Measurements from ENCODE around the gene KCNA5. TPM values are rescaled to one million over a fixed set of nuclear protein-coding genes. Genes with fewer than 3 reads are reported as not detected.

Gene KCNA5
- polyA plus RNA-seq, 12 donors = 2.1 to 3.6 (median 3.1) TPM; not detected in 2

DNA sequence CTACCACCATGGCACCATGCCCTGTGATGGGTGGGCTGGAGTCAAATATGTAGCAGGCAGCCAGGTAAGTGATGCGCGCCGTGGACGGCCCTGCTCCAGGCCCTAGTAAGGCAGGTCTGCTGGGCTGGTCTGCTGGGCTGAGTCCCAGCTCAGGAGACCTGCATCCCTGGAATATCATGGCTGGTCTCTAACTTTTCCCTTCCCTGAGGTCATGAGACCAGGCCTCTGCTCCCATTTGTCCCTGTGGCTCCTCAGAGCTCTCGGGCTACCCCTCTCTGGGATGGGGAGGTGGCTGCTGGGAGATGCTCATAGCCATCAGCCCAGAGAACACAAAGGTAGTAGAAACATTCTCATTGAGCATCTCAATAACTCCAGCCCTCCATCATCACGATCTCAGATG, 19.8 kb upstream of the KCNA5 start:
- DNase-seq = no peak

DNA sequence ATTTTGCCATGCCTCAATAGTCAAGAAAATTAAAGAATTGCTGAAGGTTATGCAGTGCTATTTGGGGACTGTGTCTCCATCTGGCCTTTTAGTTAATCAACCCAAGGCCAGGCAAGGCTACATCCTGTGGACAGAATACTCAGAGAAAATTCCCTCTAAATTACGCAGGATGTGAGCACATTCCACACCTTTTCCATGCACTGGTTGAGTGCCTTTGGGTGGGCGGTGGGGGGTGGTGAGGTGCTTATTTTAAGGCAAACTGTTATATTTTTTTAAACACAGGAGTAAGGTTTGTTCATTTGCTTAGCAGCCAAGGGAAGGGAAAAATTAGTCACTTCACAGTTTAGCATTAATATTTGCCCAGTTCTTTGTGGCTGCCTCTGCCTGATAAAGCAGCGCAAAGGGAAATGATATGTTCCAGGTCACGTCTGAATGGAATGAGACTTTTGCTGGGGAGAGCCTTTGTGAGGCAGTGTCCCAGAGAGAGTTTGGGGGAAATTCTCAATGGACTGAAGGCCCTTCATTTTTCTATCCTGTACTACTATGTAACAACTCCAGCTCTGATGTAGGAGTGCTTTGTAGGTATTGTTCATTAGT, 17.2 kb upstream of the KCNA5 start:
- no peak for DNase-seq

DNA sequence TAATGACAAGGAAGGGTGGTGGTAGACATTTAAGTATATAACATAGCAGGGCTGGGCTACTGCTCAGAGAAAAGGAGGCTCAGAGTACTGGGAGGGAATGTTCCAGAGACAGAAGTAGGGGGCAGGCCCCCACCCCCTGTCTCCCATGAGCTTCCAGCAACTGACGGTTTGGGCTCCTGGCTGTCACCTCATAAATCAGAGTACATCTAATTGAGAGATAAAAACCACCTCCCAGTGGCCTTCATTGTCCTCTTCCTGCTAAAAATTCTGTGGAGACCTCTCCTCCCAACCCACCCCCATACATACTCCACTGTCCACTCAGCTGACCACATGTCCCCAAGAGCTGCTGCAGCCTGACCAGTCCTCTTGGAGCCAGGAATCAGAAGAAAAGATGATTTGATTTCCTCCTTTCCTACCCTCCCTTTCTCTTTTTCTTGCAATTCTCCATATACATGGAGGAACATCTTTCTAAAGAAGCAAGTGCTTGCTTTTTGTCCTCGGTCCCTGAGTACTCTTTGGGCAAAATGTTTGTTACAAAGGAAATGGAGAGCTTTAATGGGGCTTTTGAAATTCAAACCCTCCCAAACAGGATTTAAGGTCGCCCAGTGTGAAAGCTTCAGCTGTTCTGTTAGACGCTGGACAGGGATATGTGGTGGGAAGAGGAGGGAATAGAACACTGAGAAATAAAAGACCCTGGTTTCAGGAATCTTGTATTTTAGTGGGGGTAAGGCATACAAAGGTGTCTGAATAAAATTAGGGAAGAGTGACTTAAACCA, 16.4 kb upstream of the KCNA5 start:
- no peak for DNase-seq

DNA sequence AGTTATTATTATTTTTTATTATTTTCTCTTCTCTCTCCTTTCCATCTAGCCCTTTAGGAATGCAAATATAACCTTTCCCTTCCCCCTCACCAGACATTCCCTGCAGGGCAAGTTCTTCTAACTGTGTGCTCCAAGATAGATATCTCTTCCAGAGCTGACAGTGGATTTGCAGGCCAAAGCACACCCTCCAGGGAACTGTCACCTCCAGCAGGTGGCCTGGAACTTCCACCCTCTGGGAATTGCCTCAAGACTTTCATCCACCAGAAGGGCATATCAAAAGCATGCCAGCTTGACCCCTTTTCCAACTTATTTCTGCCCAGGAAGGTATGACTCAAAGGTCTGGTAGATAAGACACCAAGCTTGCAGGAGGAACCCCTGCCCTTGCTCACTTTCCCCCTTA, 13.6 kb upstream of the KCNA5 start:
- no peak for DNase-seq

DNA sequence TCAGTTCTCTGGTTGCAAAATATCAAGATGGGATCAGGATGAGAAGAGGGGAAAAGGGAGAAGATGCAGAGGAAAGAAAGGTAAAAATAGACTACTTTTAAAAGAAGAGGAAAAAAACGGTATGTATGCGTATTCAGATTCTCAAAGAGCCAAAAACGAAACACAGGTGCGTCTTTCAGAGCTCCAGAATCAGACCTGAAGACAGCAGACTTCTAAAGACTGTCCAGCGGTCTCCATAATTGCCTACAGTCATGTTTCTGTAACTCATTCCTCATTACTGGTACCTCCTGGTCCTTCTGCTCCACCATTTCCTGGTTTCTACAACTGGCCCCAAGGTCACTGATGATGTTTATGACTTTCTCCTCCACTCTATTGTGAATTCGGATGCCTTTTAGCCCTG, 12.4 kb upstream of the KCNA5 start:
- DNase-seq = no peak

DNA sequence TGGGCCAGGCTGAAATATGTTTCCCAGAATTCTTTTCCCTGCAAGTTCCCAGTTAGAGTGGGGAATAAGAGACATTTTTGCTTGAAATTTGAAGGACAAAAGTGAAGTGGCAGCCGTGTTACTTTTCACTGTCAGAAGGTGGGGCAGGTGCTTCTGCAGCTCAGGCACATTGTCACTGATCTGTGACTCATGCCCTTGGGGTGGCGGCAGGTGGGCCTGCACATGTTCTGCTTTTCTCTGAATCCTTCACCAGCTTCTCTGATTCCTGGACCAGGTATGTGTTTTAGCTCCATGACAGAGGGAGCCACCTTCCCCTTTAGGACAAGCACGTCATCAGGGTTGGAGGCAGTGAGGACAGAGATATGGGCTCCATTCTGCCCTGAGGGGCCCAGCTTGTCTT, 11.7 kb upstream of the KCNA5 start:
- DNase-seq = no peak

DNA sequence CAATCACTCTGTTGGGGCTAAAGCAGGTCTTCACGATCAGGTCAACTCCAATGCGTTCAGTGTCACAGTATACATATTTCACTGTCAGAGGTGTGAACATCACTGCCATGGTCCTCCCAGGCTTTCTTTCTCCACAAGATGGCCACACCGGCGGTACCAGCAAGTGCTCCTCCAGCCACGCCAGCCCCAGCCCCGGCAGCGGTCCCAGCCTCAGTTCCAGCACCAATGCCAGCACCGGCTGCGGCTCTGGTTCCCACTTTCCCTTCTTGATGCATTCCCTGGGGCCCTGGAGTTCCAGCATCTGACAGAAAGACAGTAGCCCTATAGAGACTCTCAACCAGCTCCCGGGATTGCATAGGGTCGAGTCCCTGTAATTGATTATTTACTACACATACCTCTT, 10.9 kb upstream of the KCNA5 start:
- no peak for DNase-seq

DNA sequence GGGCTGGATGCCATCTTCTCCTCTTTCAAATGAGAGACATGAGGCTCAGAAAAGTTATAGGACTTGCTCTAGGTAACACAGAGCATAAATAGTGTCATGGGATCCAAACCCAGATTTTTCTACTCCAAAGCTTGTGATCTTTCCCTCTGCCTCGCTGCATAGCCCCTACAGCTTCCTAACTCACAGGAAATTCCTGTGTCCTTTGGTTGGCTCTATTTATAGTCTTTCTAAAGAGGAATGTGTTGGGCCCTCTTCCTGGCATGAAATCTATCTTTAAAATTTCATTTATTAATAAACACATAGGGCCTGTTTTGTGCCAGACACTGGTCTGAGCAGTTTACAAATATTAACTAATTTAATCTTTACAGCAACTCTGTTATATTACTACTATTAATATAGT, 9.8 kb upstream of the KCNA5 start:
- no peak for DNase-seq

DNA sequence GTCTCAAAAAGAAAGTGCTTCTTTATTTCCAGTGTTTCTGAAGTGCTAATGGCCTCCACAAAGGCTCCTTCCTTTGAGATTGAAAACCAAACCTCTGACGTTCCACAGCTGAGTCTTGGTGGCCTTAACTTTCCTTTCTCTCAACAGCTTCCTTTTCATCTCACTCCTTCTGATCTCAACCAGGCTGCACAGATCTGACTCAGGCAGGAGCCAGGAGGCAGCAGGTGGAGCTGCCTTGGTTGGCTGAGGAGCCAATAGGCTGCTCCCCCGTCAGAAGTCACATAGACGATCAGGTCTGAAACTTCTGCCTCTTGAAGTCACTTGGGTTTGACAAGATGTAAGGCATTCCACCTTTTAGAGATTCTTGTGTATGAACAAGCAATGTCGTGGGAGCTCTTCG, 9.1 kb upstream of the KCNA5 start:
- DNase-seq = no peak

DNA sequence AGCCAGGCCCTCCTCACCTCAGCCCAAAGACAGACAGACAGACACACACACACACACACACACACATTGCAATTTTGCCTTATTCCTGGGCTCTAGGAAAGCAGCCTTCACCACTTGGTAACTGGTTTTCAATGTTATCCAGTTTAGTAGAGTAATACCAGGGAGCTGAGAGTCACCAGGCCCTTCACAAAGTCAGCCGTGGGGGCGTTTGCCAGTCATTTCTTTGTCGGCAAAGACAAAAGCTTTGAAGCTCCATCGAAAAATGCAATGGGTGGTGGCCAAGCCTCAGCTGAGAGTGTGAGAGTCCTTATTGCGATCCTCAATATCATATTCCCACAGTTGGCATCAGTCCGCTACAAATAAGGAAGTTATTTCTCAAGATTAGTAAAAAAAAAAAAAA, 8.1 kb upstream of the KCNA5 start:
- DNase-seq = no peak

DNA sequence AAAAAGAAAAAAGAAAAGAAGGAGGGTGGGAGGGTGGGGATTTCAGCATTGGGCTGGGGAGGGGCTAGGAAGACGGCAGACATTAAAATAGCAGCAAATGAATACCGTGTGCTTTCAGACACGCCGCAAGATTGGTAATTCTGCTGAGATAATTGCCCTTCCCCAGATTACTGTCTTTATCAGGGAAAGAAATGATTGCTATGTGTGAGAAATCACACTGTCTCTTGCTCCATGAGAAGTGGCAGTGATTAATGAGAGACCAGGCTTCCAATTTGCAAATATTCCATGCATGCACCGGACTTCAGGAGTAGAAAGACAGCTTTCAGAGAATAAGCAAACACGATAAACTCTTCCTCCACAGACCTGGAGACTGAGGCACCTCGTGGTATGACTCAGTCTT, 7.6 kb upstream of the KCNA5 start:
- DNase-seq = no peak

DNA sequence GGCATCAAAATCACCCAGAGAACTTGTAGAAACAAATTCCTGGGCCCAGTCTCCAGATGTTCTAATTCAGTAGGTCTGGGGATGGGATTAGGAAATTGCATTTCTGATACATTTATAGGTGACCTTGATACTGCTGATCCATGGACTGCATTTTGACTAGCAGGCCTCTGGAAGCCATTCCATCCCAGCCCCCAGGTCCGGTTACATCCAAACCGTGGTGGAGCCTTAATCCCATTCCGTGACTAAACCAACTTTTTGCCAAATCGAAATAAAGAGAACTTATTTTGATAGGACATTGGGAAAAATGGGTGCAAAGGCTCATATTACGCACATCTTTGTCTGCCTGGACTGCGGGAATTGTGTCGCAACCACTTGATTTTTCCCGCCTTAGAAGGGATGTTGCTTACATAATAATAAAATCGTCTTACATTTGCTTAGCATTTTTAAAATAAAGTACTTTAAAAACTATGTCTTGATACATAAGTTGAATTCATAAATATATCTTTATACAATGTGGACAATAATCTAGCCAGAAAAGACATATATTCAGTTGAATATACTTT, 5.8 kb upstream of the KCNA5 start:
- no peak for DNase-seq

DNA sequence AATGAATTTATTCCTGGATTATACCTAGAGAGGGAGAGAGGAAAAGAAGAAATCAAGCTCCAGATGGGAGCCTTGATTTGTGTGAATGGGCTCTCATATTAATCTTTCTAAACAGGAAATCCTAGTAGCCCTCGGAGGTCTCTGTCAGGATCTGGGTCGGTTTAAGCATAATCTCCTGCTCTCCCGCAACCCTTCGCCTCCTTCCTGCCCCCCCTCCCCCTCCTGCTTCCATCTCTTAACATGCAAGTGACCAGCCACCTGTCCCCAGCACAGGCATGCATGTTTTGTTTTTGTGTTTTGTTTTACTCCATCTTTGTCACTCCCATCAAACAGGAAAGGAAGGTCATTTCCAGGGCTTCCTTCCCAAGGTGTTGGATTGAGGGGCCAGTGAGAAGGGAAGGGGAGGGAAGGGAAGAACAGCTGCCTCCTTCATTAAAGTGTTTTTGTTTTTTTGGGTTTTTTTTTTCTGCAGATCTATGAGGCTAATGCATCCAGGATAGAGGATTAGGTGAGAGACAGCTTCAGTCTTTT, 4.8 kb upstream of the KCNA5 start:
- no peak for DNase-seq

DNA sequence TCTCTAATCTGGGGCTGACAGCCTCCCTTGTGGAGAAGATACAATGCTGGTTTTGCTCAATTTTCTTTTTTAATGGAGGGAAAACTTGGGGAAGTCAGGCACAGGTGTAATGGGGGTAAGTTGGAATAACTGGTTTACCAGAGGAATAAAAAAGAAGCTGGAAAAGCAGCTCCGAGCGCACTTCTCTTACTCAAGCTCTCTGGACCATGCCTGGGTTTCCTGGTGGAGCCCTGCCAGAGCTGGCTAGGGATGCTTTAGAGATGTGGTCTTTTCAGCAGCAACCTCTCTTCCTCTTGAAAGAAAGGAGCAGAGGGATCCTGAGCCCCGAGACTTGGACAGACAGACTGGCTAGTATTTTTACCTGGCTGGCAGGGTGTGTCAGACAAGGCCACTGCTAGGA, 3.9 kb upstream of the KCNA5 start:
- no peak for DNase-seq

DNA sequence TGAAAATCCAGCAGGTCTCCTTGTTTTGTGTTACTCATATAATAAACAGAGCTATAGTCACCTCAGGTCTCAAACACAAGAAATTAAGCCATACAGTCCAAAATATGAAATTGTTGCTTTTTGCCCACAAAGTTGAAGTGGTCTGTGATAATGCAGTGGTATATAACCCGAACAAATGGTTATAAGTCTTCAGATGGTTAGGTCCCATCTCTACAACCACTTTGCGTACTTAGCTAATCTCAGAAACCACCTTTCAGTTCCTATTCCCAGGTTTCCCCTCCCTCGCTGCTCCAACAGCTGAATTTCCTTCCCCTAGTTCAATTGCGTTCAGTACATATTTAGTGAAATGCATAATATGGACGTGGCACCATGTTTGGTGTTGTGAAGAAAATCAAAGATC, 3.3 kb upstream of the KCNA5 start:
- DNase-seq = no peak

DNA sequence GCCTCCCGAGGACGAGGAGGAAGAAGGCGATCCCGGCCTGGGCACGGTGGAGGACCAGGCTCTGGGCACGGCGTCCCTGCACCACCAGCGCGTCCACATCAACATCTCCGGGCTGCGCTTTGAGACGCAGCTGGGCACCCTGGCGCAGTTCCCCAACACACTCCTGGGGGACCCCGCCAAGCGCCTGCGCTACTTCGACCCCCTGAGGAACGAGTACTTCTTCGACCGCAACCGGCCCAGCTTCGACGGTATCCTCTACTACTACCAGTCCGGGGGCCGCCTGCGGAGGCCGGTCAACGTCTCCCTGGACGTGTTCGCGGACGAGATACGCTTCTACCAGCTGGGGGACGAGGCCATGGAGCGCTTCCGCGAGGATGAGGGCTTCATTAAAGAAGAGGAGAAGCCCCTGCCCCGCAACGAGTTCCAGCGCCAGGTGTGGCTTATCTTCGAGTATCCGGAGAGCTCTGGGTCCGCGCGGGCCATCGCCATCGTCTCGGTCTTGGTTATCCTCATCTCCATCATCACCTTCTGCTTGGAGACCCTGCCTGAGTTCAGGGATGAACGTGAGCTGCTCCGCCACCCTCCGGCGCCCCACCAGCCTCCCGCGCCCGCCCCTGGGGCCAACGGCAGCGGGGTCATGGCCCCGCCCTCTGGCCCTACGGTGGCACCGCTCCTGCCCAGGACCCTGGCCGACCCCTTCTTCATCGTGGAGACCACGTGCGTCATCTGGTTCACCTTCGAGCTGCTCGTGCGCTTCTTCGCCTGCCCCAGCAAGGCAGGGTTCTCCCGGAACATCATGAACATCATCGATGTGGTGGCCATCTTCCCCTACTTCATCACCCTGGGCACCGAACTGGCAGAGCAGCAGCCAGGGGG, 979 bp downstream of the KCNA5 start:
- peak; percentile 9 for DNase-seq

DNA sequence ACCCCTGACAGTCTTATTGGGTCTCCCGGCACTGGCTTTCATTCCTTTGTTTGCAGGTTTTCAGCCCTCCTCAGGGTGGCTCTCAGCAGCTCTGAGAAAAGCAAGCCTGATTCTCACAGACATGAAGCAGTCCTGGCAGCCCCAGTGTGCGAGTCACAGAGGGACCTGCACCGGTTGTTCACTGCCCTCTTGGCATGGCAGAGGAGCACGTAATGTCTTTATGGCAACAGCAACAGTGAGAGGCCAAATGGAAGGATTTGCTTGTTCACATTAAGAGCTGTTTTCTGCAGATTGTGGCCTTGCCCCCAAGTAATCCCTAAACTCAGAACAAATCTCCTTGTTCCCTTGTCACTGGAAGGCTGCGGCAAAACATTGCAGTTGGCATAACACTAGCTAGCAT, 3.4 kb downstream of the KCNA5 start:
- DNase-seq = peak; percentile 25

DNA sequence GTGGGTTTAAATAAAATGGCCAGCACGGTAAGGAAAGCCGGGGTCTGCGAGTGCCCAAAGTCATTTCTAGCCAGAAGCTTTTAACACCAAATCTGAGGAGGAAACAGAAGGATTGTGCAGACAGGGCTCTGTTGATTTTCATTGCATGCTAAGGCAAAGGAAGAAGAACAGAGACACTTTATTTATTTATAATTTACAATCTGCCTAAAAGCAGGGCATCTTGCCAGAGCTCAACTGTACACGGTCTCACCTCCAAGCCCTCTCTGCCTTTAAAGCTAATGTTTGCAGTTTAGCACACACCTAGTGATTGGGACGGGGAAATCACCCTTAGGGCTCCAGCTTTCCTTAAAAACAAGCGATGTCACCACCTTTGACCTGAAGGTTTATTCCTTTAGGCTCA, 4.0 kb downstream of the KCNA5 start:
- DNase-seq = no peak

DNA sequence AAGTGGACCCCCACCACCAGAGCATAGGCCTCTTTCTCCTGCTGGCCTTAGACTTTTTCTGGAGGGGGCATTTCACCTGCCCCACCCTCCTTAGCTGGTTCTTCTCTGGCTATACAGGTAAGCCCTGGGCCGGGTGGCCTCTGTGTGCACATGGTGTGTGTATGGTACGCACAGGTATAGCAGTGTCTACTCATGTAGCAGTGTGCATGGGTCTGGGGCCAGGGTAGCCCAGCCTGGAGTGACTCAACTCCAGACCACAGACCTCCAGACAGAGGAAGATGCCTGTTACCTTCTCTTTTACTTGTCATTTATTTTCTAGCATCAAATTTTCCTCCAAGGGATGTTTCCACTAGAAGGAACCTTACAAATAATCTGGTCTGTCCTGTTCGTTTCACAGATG, 6.9 kb downstream of the KCNA5 start:
- no peak for DNase-seq

DNA sequence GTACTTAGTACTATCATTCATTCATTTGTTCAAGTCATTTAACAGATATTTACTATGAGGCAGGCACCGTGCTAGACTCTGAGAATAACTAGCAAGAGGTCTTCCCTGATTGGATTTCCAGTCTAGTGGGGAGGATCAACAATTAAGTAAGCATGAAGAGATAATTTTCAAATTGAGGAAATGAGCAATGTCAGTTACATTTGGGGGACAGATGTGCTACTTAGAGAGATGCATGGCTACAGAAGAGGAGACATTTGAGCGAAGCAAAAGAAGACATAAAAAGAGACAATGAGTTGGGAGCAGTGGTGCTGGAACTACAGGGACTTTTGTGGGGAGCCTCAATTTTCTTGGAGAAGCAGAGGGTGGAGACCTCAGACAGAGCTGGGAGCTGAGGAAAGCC, 7.7 kb downstream of the KCNA5 start:
- no peak for DNase-seq

DNA sequence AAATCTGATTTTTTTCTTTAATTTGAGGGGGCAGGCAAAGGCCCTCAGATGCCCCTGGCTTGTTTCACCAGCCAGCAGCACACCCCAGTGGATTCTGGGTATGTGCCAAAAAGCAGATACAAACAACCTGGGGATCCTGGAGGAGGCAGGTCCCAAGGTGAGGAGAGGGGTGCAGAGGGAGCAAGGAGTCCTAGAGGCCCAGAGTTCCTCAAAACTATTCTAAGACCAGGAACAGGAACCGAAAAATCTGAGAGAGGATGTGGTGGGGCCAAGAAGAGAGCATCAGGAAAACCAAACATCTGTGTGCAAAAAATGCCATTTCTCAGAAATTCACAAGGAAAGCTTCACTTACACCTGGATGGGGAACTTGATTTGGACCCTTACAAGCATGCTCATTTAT, 8.2 kb downstream of the KCNA5 start:
- DNase-seq = peak; percentile 11

DNA sequence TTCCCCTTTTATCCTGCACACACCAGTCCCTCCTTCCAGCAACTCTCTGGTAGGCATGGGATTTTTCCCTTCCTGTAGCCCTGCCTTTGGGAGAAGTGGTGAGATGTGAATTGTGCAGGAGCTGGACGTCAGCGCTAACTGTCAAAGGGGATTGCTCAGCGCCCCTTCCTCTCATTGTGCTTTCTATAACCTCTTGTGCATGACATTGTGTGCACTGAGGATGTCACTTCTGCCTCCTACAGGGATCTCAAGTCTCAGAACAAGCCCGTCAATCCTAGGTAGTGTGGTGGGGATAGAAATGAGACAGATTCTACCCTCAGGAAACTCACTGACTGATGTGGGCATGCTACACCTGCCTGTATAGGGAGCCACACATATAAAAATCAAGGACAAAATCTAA, 8.7 kb downstream of the KCNA5 start:
- no peak for DNase-seq

Measured in muscle of arm (tissue), 12 donors.